Peyer's patch (tissue), 4 donors: Measurements from ENCODE around the gene MAP4K5. TPM values are rescaled to one million over a fixed set of nuclear protein-coding genes. Genes with fewer than 3 reads are reported as not detected.

Experiments
- DNase-seq, 3 donors: peaks; one replicate each; pipeline ENCODE4 v3.0.0-alpha.2; 2017 to 2019
- H3K27ac ChIP-seq, 4 donors: fragments of 200-600 bp; sonication (generic); one replicate each; pipeline ENCODE4 v1.5.1; 2016 to 2019
- H3K27me3 ChIP-seq, 2 donors: fragments of 200-600 bp; sonication (generic); one replicate each; pipeline ENCODE4 v1.5.1; 2019
- H3K36me3 ChIP-seq, 3 donors: fragments of 200-600 bp; sonication (generic); one replicate each; pipeline ENCODE4 v1.5.1; 2016 to 2019
- H3K4me1 ChIP-seq, 4 donors: fragments of 200-600 bp; sonication (generic); one replicate each; pipeline ENCODE4 v1.5.1; 2016 to 2019
- H3K4me3 ChIP-seq, 4 donors: fragments of 200-600 bp; sonication (generic); 1 replicate in 3 of 4; 2 replicates in 1 of 4; pipeline ENCODE4 v1.5.1; 2016 to 2019; ENCODE audit warnings: mild to moderate bottlenecking in 1 of 4
- H3K9me3 ChIP-seq, 4 donors: fragments of 200-600 bp; sonication (generic); one replicate each; pipeline ENCODE4 v1.5.1; 2016 to 2019; ENCODE audit warnings: mild to moderate bottlenecking in 1 of 4
- POLR2A ChIP-seq, 2 donors: fragments of 450-650 bp; IDR thresholded peaks; one replicate each; pipeline ENCODE4 v1.5.1; 2017; ENCODE audit warnings: antibody characterized with exemption in 2 of 2, mild to moderate bottlenecking in 2 of 2, moderate library complexity in 2 of 2
- total RNA-seq, 4 donors: library from RNA; depleted of rRNA; stranded (reverse); fragments of >200 nt; gene quantifications; one replicate each; pipeline ENCODE4 v1.1.0, GENCODE V29; 2016
- TF ChIP-seq, protein P1 (sequence below), 6 experiments: fragments of 450-650 bp in 4 of 6; fragments of 200-600 bp in 2 of 6; sonication (generic) in 1 of 6; IDR thresholded peaks; one replicate each; pipeline ENCODE4 v1.5.1; 2017 to 2019; ENCODE audit warnings: antibody characterized with exemption in 6 of 6, mild to moderate bottlenecking in 3 of 6, moderate library complexity in 1 of 6

MAP4K5 gene
- total RNA-seq, 4 donors from 2014 or later = 47.1 to 123 (median 78.4) TPM

DNA sequence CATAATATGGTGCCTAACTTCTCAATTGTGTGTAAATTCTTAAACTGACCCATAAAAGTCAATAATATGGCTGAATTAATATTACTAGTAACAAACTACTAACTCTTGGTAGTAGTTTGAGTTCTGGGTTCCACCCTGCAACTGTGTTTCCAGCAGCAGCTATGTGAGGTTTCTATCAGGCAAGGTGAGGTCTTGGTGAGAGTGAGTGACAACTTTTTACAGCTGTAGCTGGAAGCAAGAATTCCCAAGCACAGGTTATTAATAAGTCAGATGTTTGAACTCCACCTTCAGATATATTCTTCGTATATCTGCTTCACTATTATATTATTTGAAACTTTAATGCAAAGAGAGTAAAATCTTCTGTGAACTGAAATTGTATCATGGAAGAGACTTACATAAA, 43.8 kb downstream of the MAP4K5 start:
- Histone ChIP-seq H3K27ac (no peak overlapping the region), H3K4me1 (no peaks in the 10 kb centered on the region), H3K4me3 (no peak overlapping the region), H3K36me3 (no peaks in the 10 kb centered on the region), H3K9me3 (no peaks in the 10 kb centered on the region), H3K27me3 (no peaks in the 10 kb centered on the region)
- no peak for TF ChIP-seq POLR2A (IDR thresholded peaks at IDR 0.05)
- TF ChIP-seq, protein P1, sequence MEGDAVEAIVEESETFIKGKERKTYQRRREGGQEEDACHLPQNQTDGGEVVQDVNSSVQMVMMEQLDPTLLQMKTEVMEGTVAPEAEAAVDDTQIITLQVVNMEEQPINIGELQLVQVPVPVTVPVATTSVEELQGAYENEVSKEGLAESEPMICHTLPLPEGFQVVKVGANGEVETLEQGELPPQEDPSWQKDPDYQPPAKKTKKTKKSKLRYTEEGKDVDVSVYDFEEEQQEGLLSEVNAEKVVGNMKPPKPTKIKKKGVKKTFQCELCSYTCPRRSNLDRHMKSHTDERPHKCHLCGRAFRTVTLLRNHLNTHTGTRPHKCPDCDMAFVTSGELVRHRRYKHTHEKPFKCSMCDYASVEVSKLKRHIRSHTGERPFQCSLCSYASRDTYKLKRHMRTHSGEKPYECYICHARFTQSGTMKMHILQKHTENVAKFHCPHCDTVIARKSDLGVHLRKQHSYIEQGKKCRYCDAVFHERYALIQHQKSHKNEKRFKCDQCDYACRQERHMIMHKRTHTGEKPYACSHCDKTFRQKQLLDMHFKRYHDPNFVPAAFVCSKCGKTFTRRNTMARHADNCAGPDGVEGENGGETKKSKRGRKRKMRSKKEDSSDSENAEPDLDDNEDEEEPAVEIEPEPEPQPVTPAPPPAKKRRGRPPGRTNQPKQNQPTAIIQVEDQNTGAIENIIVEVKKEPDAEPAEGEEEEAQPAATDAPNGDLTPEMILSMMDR (IDR thresholded peaks at IDR 0.05) = no peak
- DNase-seq = no peak

DNA sequence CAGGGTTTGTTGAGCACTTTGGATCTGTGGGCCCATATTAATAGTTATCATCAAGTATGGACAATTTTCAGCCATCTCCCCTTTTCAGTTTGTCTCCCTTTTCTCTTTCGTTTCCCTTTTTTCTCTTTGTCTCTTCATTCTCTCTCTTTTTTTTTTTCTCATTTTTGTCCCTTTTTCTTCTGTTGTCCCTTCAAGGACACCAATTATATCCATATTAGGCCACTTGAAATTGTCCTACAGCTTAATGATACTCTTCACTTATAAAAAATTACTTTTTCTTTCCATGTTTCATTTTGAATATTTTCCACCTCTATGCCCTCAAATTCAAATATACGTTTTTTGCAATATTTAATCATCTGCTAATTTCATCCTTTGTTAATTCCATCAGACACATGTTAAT, 53.3 kb downstream of the MAP4K5 start:
- H3K27me3 ChIP-seq = no peaks in the 10 kb centered on the region
- no peak overlapping the region for H3K4me3 ChIP-seq
- H3K4me1 ChIP-seq = no peaks in the 10 kb centered on the region
- H3K9me3 ChIP-seq = no peaks in the 10 kb centered on the region
- H3K36me3 ChIP-seq = peaks cover 0 to 21% (median 0%) of the 10 kb centered on the region in 3 donors
- DNase-seq = no peak
- no peak overlapping the region for H3K27ac ChIP-seq
- no peak for TF ChIP-seq POLR2A (IDR thresholded peaks at IDR 0.05)
- TF ChIP-seq, protein P1 (IDR thresholded peaks at IDR 0.05) = no peak

DNA sequence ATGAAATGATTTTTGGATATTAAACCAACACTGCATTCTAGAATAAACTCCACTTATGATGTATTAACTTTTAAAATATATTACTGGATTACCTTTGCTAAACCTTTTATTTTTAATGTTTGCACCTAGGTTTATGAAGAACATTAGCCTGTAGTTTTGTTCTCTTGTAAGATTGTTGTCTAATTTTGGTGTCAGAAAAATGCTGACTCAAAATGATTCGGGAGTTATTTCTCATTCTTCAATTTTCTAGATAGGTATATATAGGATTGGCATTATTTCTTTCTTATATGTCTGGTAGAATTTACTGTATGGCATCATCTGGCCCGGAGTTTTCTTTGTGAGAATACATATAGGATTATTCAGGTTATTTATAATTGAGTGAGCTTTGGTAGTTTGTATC, 54.6 kb downstream of the MAP4K5 start:
- Histone ChIP-seq H3K4me1 (no peaks in the 10 kb centered on the region), H3K36me3 (peaks cover 0 to 34% (median 0%) of the 10 kb centered on the region in 3 donors), H3K9me3 (peaks cover 0 to 7% (median 0%) of the 10 kb centered on the region in 4 donors), H3K4me3 (no peak overlapping the region), H3K27me3 (no peaks in the 10 kb centered on the region), H3K27ac (no peak overlapping the region)
- no peak for DNase-seq
- TF ChIP-seq, protein P1 (IDR thresholded peaks at IDR 0.05) = no peak
- no peak for TF ChIP-seq POLR2A (IDR thresholded peaks at IDR 0.05)

DNA sequence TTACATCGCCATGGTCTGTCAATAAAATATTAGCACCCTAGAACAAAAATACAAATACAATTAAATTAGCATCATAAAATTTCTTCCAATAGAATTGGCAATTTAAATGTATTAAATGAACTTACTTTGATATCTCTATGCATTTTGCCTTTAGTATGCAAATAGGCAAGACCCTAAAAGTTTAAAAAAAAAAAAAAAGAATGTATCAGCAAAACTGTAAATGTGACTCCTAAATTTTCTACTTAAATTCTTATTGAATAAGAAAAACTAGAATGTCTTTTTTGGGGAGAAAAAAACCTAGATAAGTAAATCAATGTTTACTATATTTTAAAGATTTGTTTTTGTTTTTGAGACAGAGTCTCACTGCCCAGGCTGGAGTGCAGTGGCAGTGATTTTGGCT, 56.2 kb downstream of the MAP4K5 start:
- no peak for TF ChIP-seq POLR2A (IDR thresholded peaks at IDR 0.05)
- TF ChIP-seq, protein P1 (IDR thresholded peaks at IDR 0.05) = no peak
- Histone ChIP-seq H3K4me3 (no peak overlapping the region), H3K9me3 (peaks cover 0 to 23% (median 0%) of the 10 kb centered on the region in 4 donors), H3K27me3 (no peaks in the 10 kb centered on the region), H3K4me1 (no peaks in the 10 kb centered on the region), H3K27ac (no peak overlapping the region), H3K36me3 (peaks cover 0 to 46% (median 0%) of the 10 kb centered on the region in 3 donors)
- no peak for DNase-seq

DNA sequence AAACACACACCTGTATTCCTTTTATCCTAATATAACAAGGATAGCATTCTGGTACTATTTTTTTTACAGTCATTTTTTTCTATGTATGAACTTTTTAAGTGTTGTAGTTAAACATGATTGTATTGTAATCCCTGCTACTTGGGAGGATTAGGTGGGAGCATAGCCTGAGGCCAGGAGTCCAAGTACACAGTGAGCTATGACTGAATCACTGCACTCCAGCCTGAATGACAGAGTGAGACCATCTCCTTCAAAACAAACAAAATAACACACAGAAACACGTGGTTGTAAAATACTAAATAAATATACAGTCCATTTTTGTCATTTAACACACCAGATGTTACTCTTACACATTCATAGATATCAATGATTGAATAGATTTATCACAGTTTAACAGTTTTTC, 56.9 kb downstream of the MAP4K5 start:
- Histone ChIP-seq H3K27me3 (no peaks in the 10 kb centered on the region), H3K4me3 (no peak overlapping the region), H3K36me3 (peaks cover 0 to 52% (median 0%) of the 10 kb centered on the region in 3 donors), H3K9me3 (peaks cover 0 to 25% (median 0%) of the 10 kb centered on the region in 4 donors), H3K4me1 (no peaks in the 10 kb centered on the region), H3K27ac (no peak overlapping the region)
- no peak for DNase-seq
- no peak for TF ChIP-seq POLR2A (IDR thresholded peaks at IDR 0.05)
- TF ChIP-seq, protein P1 (IDR thresholded peaks at IDR 0.05) = no peak
